GM12892 (cell line): ENCODE results near the gene CLCN1.

ENCODE experiments used
- DNase-seq: peaks from one replicate; pipeline ENCODE4 v3.0.0; 2011; ENCODE audit not compliant: insufficient read length
- FAIRE-seq: peaks from 2 replicates; lab custom pipeline; 2011; peaks lifted over from hg19 to GRCh38; lab: Jason Lieb, UNC
- POLR2A ChIP-seq: IDR thresholded peaks from 2 replicates; pipeline ENCODE4 v1.6.1; 2011; ENCODE audit warnings: low read depth, low read length, control low read depth
- POLR2AphosphoS5 ChIP-seq: IDR thresholded peaks from 2 replicates; pipeline ENCODE4 v1.6.1; 2011; ENCODE audit warnings: low read depth, low read length, control low read depth
- TAF1 ChIP-seq: IDR thresholded peaks from 2 replicates; pipeline ENCODE4 v1.6.1; 2011; ENCODE audit warnings: low read depth, mild to moderate bottlenecking, control low read depth, low read length, borderline replicate concordance

Gene CLCN1

GRCh38 chr7:143299346-143299745, 16.6 kb upstream of the CLCN1 start:
- no peak for FAIRE-seq
- TF ChIP-seq POLR2AphosphoS5 (no peak), POLR2A (no peak), TAF1 (no peak)
- no peak for DNase-seq

GRCh38 chr7:143299840-143300239, 16.1 kb upstream of the CLCN1 start:
- FAIRE-seq, result no peak
- TF ChIP-seq POLR2AphosphoS5 (no peak), TAF1 (no peak), POLR2A (no peak)
- DNase-seq, result no peak

GRCh38 chr7:143300959-143301935, 14.7 kb upstream of the CLCN1 start:
- FAIRE-seq (no peak), DNase-seq (no peak)
- TF ChIP-seq TAF1 (no peak), POLR2AphosphoS5 (no peak), POLR2A (no peak)

- TF ChIP-seq TAF1 (no peak), POLR2AphosphoS5 (no peak), POLR2A (no peak)
- no peak for DNase-seq
- FAIRE-seq, result no peak
These were observed 12.2 kb upstream of the CLCN1 start for GRCh38 chr7:143303733-143304132.

GRCh38 chr7:143304938-143305337, 11.0 kb upstream of the CLCN1 start:
- FAIRE-seq, result no peak
- TF ChIP-seq POLR2A, result no peak
- TF ChIP-seq POLR2AphosphoS5, result no peak
- no peak for TF ChIP-seq TAF1
- DNase-seq, result no peak

- no peak for DNase-seq
- FAIRE-seq, result peak; percentile 61
- TF ChIP-seq TAF1, result no peak
- no peak for TF ChIP-seq POLR2AphosphoS5
- no peak for TF ChIP-seq POLR2A
These were observed 10.4 kb upstream of the CLCN1 start for GRCh38 chr7:143305423-143306070.

GRCh38 chr7:143308632-143309031, 7.3 kb upstream of the CLCN1 start:
- TF ChIP-seq TAF1 (no peak), POLR2A (no peak), POLR2AphosphoS5 (no peak)
- FAIRE-seq, result no peak
- DNase-seq, result no peak

GRCh38 chr7:143314127-143314526, 1.8 kb upstream of the CLCN1 start:
- FAIRE-seq (no peak), DNase-seq (no peak)
- no peak for TF ChIP-seq TAF1
- TF ChIP-seq POLR2AphosphoS5, result no peak
- TF ChIP-seq POLR2A, result no peak

- no peak for DNase-seq
- TF ChIP-seq TAF1 (no peak), POLR2A (no peak)
- no peak for FAIRE-seq
These were observed 581 bp downstream of the CLCN1 start for GRCh38 chr7:143316492-143316891.

GRCh38 chr7:143318661-143319060, 2.8 kb downstream of the CLCN1 start:
- DNase-seq (no peak), FAIRE-seq (no peak)
- TF ChIP-seq POLR2A (no peak), TAF1 (no peak), POLR2AphosphoS5 (no peak)

GRCh38 chr7:143320620-143321019, 4.7 kb downstream of the CLCN1 start:
- TF ChIP-seq POLR2A, result no peak
- no peak for DNase-seq

GRCh38 chr7:143321242-143321641, 5.3 kb downstream of the CLCN1 start:
- no peak for FAIRE-seq
- DNase-seq, result no peak

More at GRCh38 chr7:143320620-143321019, 4.7 kb downstream of the CLCN1 start:
- FAIRE-seq, result no peak

More at GRCh38 chr7:143321242-143321641, 5.3 kb downstream of the CLCN1 start:
- TF ChIP-seq POLR2A (no peak), POLR2AphosphoS5 (no peak), TAF1 (no peak)
